GM23338 (cell line): ENCODE data around the gene RAB11FIP4. TPM values are rescaled to one million over a fixed set of nuclear protein-coding genes. Genes with fewer than 3 reads are reported as not detected.

ENCODE experiments used
- ATAC-seq: fragments of 200-7000 bp; cut with Tn5 transposase; 3 replicates; pipeline ENCODE4 v1.9.1; 2020
- DNase-seq: peaks from one replicate; pipeline ENCODE4 v3.0.0-alpha.2; 2015; ENCODE audit warnings: low spot score
- H2AFZ ChIP-seq: fragments of 200-600 bp; sonication (generic); 2 replicates; pipeline ENCODE4 v1.8.0; 2016; ENCODE audit warnings: antibody characterized with exemption, mild to moderate bottlenecking, moderate library complexity
- H3F3A ChIP-seq: fragments of 200-600 bp; sonication (generic); replicated peaks from 2 replicates; pipeline ENCODE4 v1.8.0; 2017; ENCODE audit warnings: antibody characterized with exemption, mixed run types, low read depth
- H3K27ac ChIP-seq: fragments of 200-600 bp; sonication (generic); 2 replicates; pipeline ENCODE4 v1.6.1; 2016; ENCODE audit warnings: low read depth
- H3K27me3 ChIP-seq: fragments of 200-600 bp; sonication (generic); 2 replicates; pipeline ENCODE4 v1.8.0; 2016; ENCODE audit warnings: mild to moderate bottlenecking, mixed run types, moderate library complexity; ENCODE audit not compliant: insufficient read depth
- H3K36me3 ChIP-seq: fragments of 200-600 bp; sonication (generic); 2 replicates; pipeline ENCODE4 v1.8.0; 2016; ENCODE audit warnings: mild to moderate bottlenecking; ENCODE audit not compliant: insufficient read depth
- H3K4me1 ChIP-seq: fragments of 200-600 bp; sonication (generic); 2 replicates; pipeline ENCODE4 v1.8.0; 2016; ENCODE audit warnings: mild to moderate bottlenecking, moderate library complexity; ENCODE audit not compliant: insufficient read depth
- H3K4me2 ChIP-seq: fragments of 200-600 bp; sonication (generic); 2 replicates; pipeline ENCODE4 v1.7.1; 2017; ENCODE audit warnings: mixed run types
- H3K4me3 ChIP-seq: fragments of 200-600 bp; sonication (generic); 2 replicates; pipeline ENCODE4 v1.6.1; 2016; ENCODE audit warnings: mixed run types
- H3K79me2 ChIP-seq: fragments of 200-600 bp; sonication (generic); replicated peaks from 2 replicates; pipeline ENCODE4 v1.8.0; 2017; ENCODE audit warnings: mild to moderate bottlenecking; ENCODE audit not compliant: insufficient read depth
- H3K9me2 ChIP-seq: fragments of 200-600 bp; sonication (generic); 2 replicates; pipeline ENCODE4 v1.8.0; 2017; ENCODE audit not compliant: insufficient read depth
- H4K20me1 ChIP-seq: fragments of 200-600 bp; sonication (generic); replicated peaks from 2 replicates; pipeline ENCODE4 v1.8.0; 2017; ENCODE audit warnings: mild to moderate bottlenecking; ENCODE audit not compliant: insufficient read depth
- H3K27ac Mint-ChIP-seq: 2 replicates; pipeline ENCODE4 v1.8.0; 2020; ENCODE audit warnings: inconsistent platforms, mild to moderate bottlenecking, moderate library complexity, mixed read lengths
- H3K27me3 Mint-ChIP-seq: 3 replicates; pipeline ENCODE4 v1.8.0; 2022; ENCODE audit warnings: low read depth, mild to moderate bottlenecking, moderate library complexity, mixed read lengths, inconsistent platforms; ENCODE audit not compliant: insufficient read depth, poor library complexity
- H3K36me3 Mint-ChIP-seq: 3 replicates; pipeline ENCODE4 v1.8.0; 2021; ENCODE audit warnings: low read depth, mild to moderate bottlenecking, inconsistent platforms, moderate library complexity, mixed read lengths
- H3K4me1 Mint-ChIP-seq: 3 replicates; pipeline ENCODE4 v1.8.0; 2020; ENCODE audit warnings: mild to moderate bottlenecking, inconsistent platforms, mixed read lengths
- H3K4me3 Mint-ChIP-seq: 3 replicates; pipeline ENCODE4 v1.8.0; 2021; ENCODE audit warnings: moderate library complexity, mild to moderate bottlenecking, inconsistent platforms, mixed read lengths
- H3K9me3 Mint-ChIP-seq: 3 replicates; pipeline ENCODE4 v1.8.0; 2020; ENCODE audit warnings: moderate library complexity, mild to moderate bottlenecking, inconsistent platforms, mixed read lengths
- EZH2 ChIP-seq: fragments of 200-600 bp; sonication (generic); IDR thresholded peaks from one replicate; pipeline ENCODE4 v1.8.0; 2017; ENCODE audit warnings: antibody characterized with exemption, mild to moderate bottlenecking, low read depth; ENCODE audit not compliant: unreplicated experiment
- POLR2AphosphoS5 ChIP-seq: IDR thresholded peaks from 2 replicates; pipeline ENCODE4 v1.6.1; 2016; ENCODE audit warnings: antibody characterized with exemption, low read depth
- REST ChIP-seq: IDR thresholded peaks from one replicate; pipeline ENCODE4 v1.6.1; 2018; ENCODE audit warnings: antibody characterized with exemption; ENCODE audit not compliant: unreplicated experiment
- polyA plus RNA-seq: library from polyadenylated mRNA; unstranded; fragments of >200 nt; fragmentation: Nextera tagmentation; extraction: Ambion mirVana; gene quantifications from 2 replicates; pipeline ENCODE4 v1.2.1, GENCODE V29; 2016
- total RNA-seq: library from RNA; depleted of rRNA; stranded (reverse); fragments of >200 nt; shearing (Covaris generic); gene quantifications from 2 replicates; pipeline ENCODE4 v1.2.3, GENCODE V29; 2014
- TF ChIP-seq, protein P1 (sequence below): IDR thresholded peaks from 2 replicates; pipeline ENCODE4 v1.6.1; 2016; ENCODE audit warnings: antibody characterized with exemption
- TF ChIP-seq, protein P2 (sequence below): fragments of 250-450 bp; sonication (Bioruptor Pico); IDR thresholded peaks from 2 replicates; pipeline ENCODE4 v1.5.0; 2020; ENCODE audit warnings: mild to moderate bottlenecking, moderate library complexity

Gene RAB11FIP4
- total and polyA plus RNA-seq, 2 experiments from 2014 or later, result 26.0 to 65.6 TPM

DNA sequence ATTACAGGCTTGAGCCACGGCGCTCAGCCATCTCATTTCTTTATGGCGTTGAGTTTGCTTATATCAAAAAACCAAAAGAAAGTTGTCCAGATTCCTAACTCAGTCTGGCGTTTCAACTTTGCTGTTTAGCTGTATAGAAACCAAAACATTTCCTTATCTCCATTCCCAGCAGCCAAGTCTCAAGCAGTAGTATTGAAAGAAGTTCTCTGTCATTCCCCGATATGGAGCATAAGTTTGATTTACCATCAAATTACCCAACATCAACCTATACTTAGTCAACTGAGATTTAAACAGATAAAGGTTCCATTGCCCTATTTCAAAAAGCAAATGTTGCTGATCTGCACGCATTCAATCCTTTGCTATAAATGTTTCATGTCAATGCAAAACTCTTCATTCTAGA lies 27.5 kb upstream of the RAB11FIP4 start (continued):
- no peak for TF ChIP-seq REST
- TF ChIP-seq, protein P1, sequence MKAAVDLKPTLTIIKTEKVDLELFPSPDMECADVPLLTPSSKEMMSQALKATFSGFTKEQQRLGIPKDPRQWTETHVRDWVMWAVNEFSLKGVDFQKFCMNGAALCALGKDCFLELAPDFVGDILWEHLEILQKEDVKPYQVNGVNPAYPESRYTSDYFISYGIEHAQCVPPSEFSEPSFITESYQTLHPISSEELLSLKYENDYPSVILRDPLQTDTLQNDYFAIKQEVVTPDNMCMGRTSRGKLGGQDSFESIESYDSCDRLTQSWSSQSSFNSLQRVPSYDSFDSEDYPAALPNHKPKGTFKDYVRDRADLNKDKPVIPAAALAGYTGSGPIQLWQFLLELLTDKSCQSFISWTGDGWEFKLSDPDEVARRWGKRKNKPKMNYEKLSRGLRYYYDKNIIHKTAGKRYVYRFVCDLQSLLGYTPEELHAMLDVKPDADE, result no peak
- no peak for TF ChIP-seq POLR2AphosphoS5

DNA sequence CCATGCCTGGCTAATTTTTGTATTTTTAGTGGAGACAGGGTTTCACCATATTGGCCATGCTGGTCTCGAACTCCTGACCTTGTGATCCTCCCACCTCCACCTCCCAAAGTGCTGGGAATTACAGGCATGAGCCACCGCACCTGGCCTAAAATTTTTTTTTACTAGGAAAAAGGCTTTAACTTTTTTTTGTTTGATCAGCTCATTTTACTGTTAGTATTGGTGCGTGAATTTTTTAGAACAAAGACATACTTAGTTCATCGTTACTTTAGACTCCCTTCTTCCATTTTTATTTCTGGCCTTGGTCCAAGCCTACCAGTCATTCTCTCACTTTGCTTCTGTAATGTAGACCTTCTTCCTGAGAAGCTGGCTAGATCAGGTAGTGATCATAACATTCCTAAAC lies 25.4 kb upstream of the RAB11FIP4 start:
- H3K79me2 ChIP-seq, result no peaks in the 10 kb centered on the region

More for the DNA sequence above, 25.4 kb upstream of the RAB11FIP4 start:
- Mint-ChIP-seq H3K27ac (no peak overlapping the region), H3K27me3 (no peaks in the 10 kb centered on the region), H3K4me1 (peaks cover 9% of the 10 kb centered on the region; the same call in 2 of the 3 replicates), H3K4me3 (no peak overlapping the region), H3K36me3 (peaks cover under 1% of the 10 kb centered on the region; the same call in 1 of the 3 replicates), H3K9me3 (no peaks in the 10 kb centered on the region)
- Histone ChIP-seq H3K36me3 (no peaks in the 10 kb centered on the region), H3K4me2 (no peak overlapping the region), H3K9me2 (no peaks in the 10 kb centered on the region), H3K4me3 (no peak overlapping the region), H3F3A (no peaks in the 10 kb centered on the region), H2AFZ (no peak overlapping the region), H3K4me1 (peaks cover 1% of the 10 kb centered on the region; the same call in 1 of the 2 replicates), H3K27ac (no peak overlapping the region), H4K20me1 (no peaks in the 10 kb centered on the region), H3K27me3 (no peaks in the 10 kb centered on the region)
- TF ChIP-seq EZH2, result no peak
- TF ChIP-seq, protein P2, sequence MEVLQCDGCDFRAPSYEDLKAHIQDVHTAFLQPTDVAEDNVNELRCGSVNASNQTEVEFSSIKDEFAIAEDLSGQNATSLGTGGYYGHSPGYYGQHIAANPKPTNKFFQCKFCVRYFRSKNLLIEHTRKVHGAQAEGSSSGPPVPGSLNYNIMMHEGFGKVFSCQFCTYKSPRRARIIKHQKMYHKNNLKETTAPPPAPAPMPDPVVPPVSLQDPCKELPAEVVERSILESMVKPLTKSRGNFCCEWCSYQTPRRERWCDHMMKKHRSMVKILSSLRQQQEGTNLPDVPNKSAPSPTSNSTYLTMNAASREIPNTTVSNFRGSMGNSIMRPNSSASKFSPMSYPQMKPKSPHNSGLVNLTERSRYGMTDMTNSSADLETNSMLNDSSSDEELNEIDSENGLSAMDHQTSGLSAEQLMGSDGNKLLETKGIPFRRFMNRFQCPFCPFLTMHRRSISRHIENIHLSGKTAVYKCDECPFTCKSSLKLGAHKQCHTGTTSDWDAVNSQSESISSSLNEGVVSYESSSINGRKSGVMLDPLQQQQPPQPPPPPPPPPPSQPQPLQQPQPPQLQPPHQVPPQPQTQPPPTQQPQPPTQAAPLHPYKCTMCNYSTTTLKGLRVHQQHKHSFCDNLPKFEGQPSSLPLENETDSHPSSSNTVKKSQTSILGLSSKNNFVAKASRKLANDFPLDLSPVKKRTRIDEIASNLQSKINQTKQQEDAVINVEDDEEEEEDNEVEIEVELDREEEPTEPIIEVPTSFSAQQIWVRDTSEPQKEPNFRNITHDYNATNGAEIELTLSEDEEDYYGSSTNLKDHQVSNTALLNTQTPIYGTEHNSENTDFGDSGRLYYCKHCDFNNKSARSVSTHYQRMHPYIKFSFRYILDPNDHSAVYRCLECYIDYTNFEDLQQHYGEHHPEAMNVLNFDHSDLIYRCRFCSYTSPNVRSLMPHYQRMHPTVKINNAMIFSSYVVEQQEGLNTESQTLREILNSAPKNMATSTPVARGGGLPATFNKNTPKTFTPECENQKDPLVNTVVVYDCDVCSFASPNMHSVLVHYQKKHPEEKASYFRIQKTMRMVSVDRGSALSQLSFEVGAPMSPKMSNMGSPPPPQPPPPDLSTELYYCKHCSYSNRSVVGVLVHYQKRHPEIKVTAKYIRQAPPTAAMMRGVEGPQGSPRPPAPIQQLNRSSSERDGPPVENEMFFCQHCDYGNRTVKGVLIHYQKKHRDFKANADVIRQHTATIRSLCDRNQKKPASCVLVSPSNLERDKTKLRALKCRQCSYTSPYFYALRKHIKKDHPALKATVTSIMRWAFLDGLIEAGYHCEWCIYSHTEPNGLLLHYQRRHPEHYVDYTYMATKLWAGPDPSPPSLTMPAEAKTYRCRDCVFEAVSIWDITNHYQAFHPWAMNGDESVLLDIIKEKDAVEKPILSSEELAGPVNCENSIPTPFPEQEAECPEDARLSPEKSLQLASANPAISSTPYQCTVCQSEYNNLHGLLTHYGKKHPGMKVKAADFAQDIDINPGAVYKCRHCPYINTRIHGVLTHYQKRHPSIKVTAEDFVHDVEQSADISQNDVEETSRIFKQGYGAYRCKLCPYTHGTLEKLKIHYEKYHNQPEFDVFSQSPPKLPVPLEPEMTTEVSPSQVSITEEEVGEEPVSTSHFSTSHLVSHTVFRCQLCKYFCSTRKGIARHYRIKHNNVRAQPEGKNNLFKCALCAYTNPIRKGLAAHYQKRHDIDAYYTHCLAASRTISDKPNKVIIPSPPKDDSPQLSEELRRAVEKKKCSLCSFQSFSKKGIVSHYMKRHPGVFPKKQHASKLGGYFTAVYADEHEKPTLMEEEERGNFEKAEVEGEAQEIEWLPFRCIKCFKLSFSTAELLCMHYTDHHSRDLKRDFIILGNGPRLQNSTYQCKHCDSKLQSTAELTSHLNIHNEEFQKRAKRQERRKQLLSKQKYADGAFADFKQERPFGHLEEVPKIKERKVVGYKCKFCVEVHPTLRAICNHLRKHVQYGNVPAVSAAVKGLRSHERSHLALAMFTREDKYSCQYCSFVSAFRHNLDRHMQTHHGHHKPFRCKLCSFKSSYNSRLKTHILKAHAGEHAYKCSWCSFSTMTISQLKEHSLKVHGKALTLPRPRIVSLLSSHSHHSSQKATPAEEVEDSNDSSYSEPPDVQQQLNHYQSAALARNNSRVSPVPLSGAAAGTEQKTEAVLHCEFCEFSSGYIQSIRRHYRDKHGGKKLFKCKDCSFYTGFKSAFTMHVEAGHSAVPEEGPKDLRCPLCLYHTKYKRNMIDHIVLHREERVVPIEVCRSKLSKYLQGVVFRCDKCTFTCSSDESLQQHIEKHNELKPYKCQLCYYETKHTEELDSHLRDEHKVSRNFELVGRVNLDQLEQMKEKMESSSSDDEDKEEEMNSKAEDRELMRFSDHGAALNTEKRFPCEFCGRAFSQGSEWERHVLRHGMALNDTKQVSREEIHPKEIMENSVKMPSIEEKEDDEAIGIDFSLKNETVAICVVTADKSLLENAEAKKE (CRISPR knock-in tag), result no peak
- DNase-seq, result no peak
- no peak for ATAC-seq
